ENCODE results near the gene TMEM167B.

Gene TMEM167B

DNA sequence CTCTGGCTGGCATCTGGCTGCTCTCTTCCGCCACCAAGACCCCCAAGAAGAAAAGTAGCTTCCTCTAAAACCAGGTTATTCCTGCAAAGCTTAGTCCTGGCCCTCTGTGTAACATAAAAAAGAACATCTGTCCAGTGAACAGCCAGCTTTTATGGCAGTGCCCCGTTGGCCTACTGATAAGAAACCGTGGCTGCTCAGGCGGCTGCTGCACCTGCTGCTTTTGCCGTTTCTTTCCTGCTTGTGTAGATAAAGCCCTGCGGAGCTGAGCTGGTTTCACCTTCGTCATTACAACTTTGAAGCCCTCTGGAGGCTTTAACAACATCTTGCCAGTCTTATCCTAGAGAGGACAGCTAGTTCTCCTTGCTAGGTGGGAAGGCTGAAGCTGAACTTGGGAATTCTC is 43.9 kb downstream of the TMEM167B start:
- no peaks in the 10 kb centered on the region for H3K79me2 ChIP-seq (ENCODE audit: control insufficient read depth, insufficient read depth, low read length, poor library complexity)
- H3K4me1 ChIP-seq (ENCODE audit: control insufficient read depth in 1 of 2, insufficient read depth in 2 of 2, low read length in 2 of 2), result peaks cover 4 to 6% of the 10 kb centered on the region in 2 experiments
- H3K79me1 ChIP-seq (ENCODE audit: low read length), result no peaks in the 10 kb centered on the region
- no peak overlapping the region for H3K27ac ChIP-seq (ENCODE audit: low read depth, low read length)
- H4K12ac ChIP-seq (ENCODE audit: low read depth, low read length), result no peak overlapping the region
- H2BK5ac ChIP-seq (ENCODE audit: low read depth, low read length, poor library complexity), result no peak overlapping the region
- no peak overlapping the region for H4K91ac ChIP-seq (ENCODE audit: low read depth, low read length)
- H3K14ac ChIP-seq (ENCODE audit: low read length), result no peak overlapping the region
- no peak overlapping the region for H2BK120ac ChIP-seq (ENCODE audit: insufficient read depth, low read length, poor library complexity)
- WGBS (ENCODE audit: extremely low coverage, insufficient coverage, insufficient read length), result no CpG with 5 or more reads among the region's 7 CpGs
- no peaks in the 10 kb centered on the region for H3K9me3 ChIP-seq (ENCODE audit: insufficient read depth, low read depth, low read length)
- no peaks in the 10 kb centered on the region for H3K27me3 ChIP-seq (ENCODE audit: insufficient read depth, low read length)
- H3K36me3 ChIP-seq (ENCODE audit: control insufficient read depth in 1 of 2, insufficient read depth in 2 of 2, low read length in 2 of 2), result no peaks in the 10 kb centered on the region
- no peak overlapping the region for H4K8ac ChIP-seq (ENCODE audit: low read depth, low read length)
- no peak overlapping the region for H3K4ac ChIP-seq (ENCODE audit: low read depth, low read length)
- no peak for DNase-seq
- H2BK12ac ChIP-seq (ENCODE audit: low read length), result no peak overlapping the region
- no peak overlapping the region for H3K18ac ChIP-seq (ENCODE audit: low read length)
- no peak overlapping the region for H2AK5ac ChIP-seq (ENCODE audit: low read length)
- H3K23ac ChIP-seq (ENCODE audit: low read length), result no peak overlapping the region
- no peak overlapping the region for H3K9ac ChIP-seq (ENCODE audit: low read length)
- no peak overlapping the region for H3K4me2 ChIP-seq (ENCODE audit: low read length)
- no peak overlapping the region for H3K4me3 ChIP-seq (ENCODE audit: low read depth, low read length)
- no peak overlapping the region for H2AFZ ChIP-seq (ENCODE audit: insufficient read depth, low read length, poor library complexity)

DNA sequence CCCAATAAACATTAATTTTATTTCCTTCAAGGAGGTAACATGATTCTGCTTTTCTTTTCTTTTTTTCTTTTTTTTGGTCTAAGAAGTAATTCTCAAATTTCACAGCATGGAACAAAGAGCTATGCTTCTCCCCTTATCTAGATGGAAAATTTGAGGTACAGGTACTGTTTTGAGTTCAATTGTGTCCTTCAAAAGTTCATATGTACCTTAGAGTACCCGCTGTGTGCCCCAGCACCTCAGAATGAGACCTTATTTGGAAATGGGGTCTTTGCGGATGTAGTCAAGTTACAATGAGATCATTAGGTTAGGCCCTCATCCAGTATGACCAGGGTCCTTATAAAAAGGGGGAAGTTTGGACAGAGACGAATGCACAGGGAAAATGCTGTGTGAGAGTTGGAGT is 45.4 kb downstream of the TMEM167B start:
- Histone ChIP-seq H3K4me1 (ENCODE audit: control insufficient read depth in 1 of 2, insufficient read depth in 2 of 2, low read length in 2 of 2) (peaks cover 4 to 6% of the 10 kb centered on the region in 2 experiments), H4K91ac (ENCODE audit: low read depth, low read length) (no peak overlapping the region), H2AFZ (ENCODE audit: insufficient read depth, low read length, poor library complexity) (no peak overlapping the region), H3K79me2 (ENCODE audit: control insufficient read depth, insufficient read depth, low read length, poor library complexity) (no peaks in the 10 kb centered on the region), H3K9ac (ENCODE audit: low read length) (no peak overlapping the region), H3K27me3 (ENCODE audit: insufficient read depth, low read length) (no peaks in the 10 kb centered on the region), H2BK12ac (ENCODE audit: low read length) (no peak overlapping the region), H3K27ac (ENCODE audit: low read depth, low read length) (no peak overlapping the region), H3K4me2 (ENCODE audit: low read length) (no peak overlapping the region), H2AK5ac (ENCODE audit: low read length) (no peak overlapping the region), H3K23ac (ENCODE audit: low read length) (no peak overlapping the region), H3K18ac (ENCODE audit: low read length) (no peak overlapping the region), H3K79me1 (ENCODE audit: low read length) (no peaks in the 10 kb centered on the region), H4K8ac (ENCODE audit: low read depth, low read length) (no peak overlapping the region), H2BK5ac (ENCODE audit: low read depth, low read length, poor library complexity) (no peak overlapping the region), H4K12ac (ENCODE audit: low read depth, low read length) (no peak overlapping the region), H2BK120ac (ENCODE audit: insufficient read depth, low read length, poor library complexity) (no peak overlapping the region), H3K4ac (ENCODE audit: low read depth, low read length) (no peak overlapping the region), H3K9me3 (ENCODE audit: insufficient read depth, low read depth, low read length) (no peaks in the 10 kb centered on the region), H3K36me3 (ENCODE audit: control insufficient read depth in 1 of 2, insufficient read depth in 2 of 2, low read length in 2 of 2) (no peaks in the 10 kb centered on the region), H3K14ac (ENCODE audit: low read length) (no peak overlapping the region), H3K4me3 (ENCODE audit: low read depth, low read length) (no peak overlapping the region)
- DNase-seq, result no peak
- no CpG with 5 or more reads among the region's 3 CpGs for WGBS (ENCODE audit: extremely low coverage, insufficient coverage, insufficient read length)

- no peak overlapping the region for H4K91ac ChIP-seq (ENCODE audit: low read depth, low read length)
- no peaks in the 10 kb centered on the region for H3K27me3 ChIP-seq (ENCODE audit: insufficient read depth, low read length)
- H3K4ac ChIP-seq (ENCODE audit: low read depth, low read length), result no peak overlapping the region
- no peaks in the 10 kb centered on the region for H3K36me3 ChIP-seq (ENCODE audit: control insufficient read depth in 1 of 2, insufficient read depth in 2 of 2, low read length in 2 of 2)
- no peak for DNase-seq
- H3K4me3 ChIP-seq (ENCODE audit: low read depth, low read length), result no peak overlapping the region
- no peak overlapping the region for H3K4me2 ChIP-seq (ENCODE audit: low read length)
- no peak overlapping the region for H3K9ac ChIP-seq (ENCODE audit: low read length)
- no peak overlapping the region for H4K12ac ChIP-seq (ENCODE audit: low read depth, low read length)
- no peak overlapping the region for H3K27ac ChIP-seq (ENCODE audit: low read depth, low read length)
- H3K79me1 ChIP-seq (ENCODE audit: low read length), result no peaks in the 10 kb centered on the region
- H3K18ac ChIP-seq (ENCODE audit: low read length), result no peak overlapping the region
- no peak overlapping the region for H2BK12ac ChIP-seq (ENCODE audit: low read length)
- no peaks in the 10 kb centered on the region for H3K79me2 ChIP-seq (ENCODE audit: control insufficient read depth, insufficient read depth, low read length, poor library complexity)
- H4K8ac ChIP-seq (ENCODE audit: low read depth, low read length), result no peak overlapping the region
- H2AK5ac ChIP-seq (ENCODE audit: low read length), result no peak overlapping the region
- no peak overlapping the region for H2BK5ac ChIP-seq (ENCODE audit: low read depth, low read length, poor library complexity)
- H3K14ac ChIP-seq (ENCODE audit: low read length), result no peak overlapping the region
- peaks cover 4 to 6% of the 10 kb centered on the region in 2 experiments for H3K4me1 ChIP-seq (ENCODE audit: control insufficient read depth in 1 of 2, insufficient read depth in 2 of 2, low read length in 2 of 2)
- H2BK120ac ChIP-seq (ENCODE audit: insufficient read depth, low read length, poor library complexity), result no peak overlapping the region
- H3K23ac ChIP-seq (ENCODE audit: low read length), result no peak overlapping the region
- no peak overlapping the region for H2AFZ ChIP-seq (ENCODE audit: insufficient read depth, low read length, poor library complexity)
- no CpG with 5 or more reads among the region's 6 CpGs for WGBS (ENCODE audit: extremely low coverage, insufficient coverage, insufficient read length)
- no peaks in the 10 kb centered on the region for H3K9me3 ChIP-seq (ENCODE audit: insufficient read depth, low read depth, low read length)
Observed at GRCh38 chr1:109136766-109137165, 46.2 kb downstream of the TMEM167B start.

- WGBS (ENCODE audit: extremely low coverage, insufficient coverage, insufficient read length), result no CpG with 5 or more reads among the region's 3 CpGs
- Histone ChIP-seq H2BK12ac (ENCODE audit: low read length) (no peak overlapping the region), H3K27me3 (ENCODE audit: insufficient read depth, low read length) (no peaks in the 10 kb centered on the region)
Observed at GRCh38 chr1:109137958-109138357, 47.4 kb downstream of the TMEM167B start.

More at GRCh38 chr1:109137958-109138357, 47.4 kb downstream of the TMEM167B start:
- no peak overlapping the region for H3K9ac ChIP-seq (ENCODE audit: low read length)
- no peak overlapping the region for H4K8ac ChIP-seq (ENCODE audit: low read depth, low read length)
- no peak overlapping the region for H2BK120ac ChIP-seq (ENCODE audit: insufficient read depth, low read length, poor library complexity)
- no peak overlapping the region for H3K4me2 ChIP-seq (ENCODE audit: low read length)
- no peak overlapping the region for H4K91ac ChIP-seq (ENCODE audit: low read depth, low read length)
- H3K14ac ChIP-seq (ENCODE audit: low read length), result no peak overlapping the region
- H3K4ac ChIP-seq (ENCODE audit: low read depth, low read length), result no peak overlapping the region
- no peaks in the 10 kb centered on the region for H3K79me2 ChIP-seq (ENCODE audit: control insufficient read depth, insufficient read depth, low read length, poor library complexity)
- H3K23ac ChIP-seq (ENCODE audit: low read length), result no peak overlapping the region
- H3K4me3 ChIP-seq (ENCODE audit: low read depth, low read length), result no peak overlapping the region
- no peak overlapping the region for H2BK5ac ChIP-seq (ENCODE audit: low read depth, low read length, poor library complexity)
- H3K79me1 ChIP-seq (ENCODE audit: low read length), result no peaks in the 10 kb centered on the region
- peaks cover 4 to 6% of the 10 kb centered on the region in 2 experiments for H3K4me1 ChIP-seq (ENCODE audit: control insufficient read depth in 1 of 2, insufficient read depth in 2 of 2, low read length in 2 of 2)
- H3K27ac ChIP-seq (ENCODE audit: low read depth, low read length), result no peak overlapping the region
- no peaks in the 10 kb centered on the region for H3K9me3 ChIP-seq (ENCODE audit: insufficient read depth, low read depth, low read length)
- no peaks in the 10 kb centered on the region for H3K36me3 ChIP-seq (ENCODE audit: control insufficient read depth in 1 of 2, insufficient read depth in 2 of 2, low read length in 2 of 2)
- DNase-seq, result peak; percentile 92 to 96
- H4K12ac ChIP-seq (ENCODE audit: low read depth, low read length), result no peak overlapping the region
- H2AFZ ChIP-seq (ENCODE audit: insufficient read depth, low read length, poor library complexity), result no peak overlapping the region
- no peak overlapping the region for H3K18ac ChIP-seq (ENCODE audit: low read length)
- H2AK5ac ChIP-seq (ENCODE audit: low read length), result no peak overlapping the region

Measured in trophoblast cell (in vitro differentiated cells and primary cell).